ENCODE results near the gene ZSCAN4.

The ZSCAN4 gene

DNA sequence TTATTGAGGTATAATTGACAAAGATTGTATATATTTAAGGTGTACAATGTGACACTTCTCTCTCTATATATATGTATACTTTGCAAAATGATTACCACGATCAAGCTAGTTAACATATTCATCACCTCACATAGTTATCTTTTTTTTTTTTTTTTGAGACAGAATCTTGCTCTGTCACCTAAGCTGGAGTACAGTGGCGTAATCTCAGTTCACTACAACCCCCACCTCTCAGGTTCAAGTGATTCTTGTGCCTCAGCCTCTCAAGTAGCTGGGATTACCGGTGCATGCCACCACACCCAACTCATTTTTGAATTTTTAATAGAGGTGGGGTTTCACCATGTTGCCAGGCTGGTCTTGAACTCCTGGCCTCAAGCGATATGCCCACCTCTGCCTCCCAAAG lies 3.7 kb downstream of the ZSCAN4 start:
- in situ Hi-C loops (cut with MboI; ENCODE audit: low sequenced_read_pairs): no loop called here

DNA sequence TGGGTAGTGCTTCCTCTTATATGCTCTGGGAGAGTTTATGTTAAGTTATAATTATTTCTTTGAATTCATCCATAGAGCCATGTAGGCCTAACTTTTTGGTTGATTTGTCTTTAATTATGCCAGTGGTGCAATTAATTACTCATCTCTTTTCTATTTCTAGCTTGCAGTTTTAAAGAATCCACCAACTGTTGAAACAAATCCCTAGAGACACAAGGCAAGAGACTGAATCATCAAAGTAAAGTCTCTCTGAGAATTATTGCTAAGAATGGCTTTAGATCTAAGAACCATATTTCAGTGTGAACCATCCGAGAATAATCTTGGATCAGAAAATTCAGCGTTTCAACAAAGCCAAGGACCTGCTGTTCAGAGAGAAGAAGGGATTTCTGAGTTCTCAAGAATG lies 7.1 kb downstream of the ZSCAN4 start:
- in situ Hi-C loops (cut with MboI; ENCODE audit: low sequenced_read_pairs): no loop called here

DNA sequence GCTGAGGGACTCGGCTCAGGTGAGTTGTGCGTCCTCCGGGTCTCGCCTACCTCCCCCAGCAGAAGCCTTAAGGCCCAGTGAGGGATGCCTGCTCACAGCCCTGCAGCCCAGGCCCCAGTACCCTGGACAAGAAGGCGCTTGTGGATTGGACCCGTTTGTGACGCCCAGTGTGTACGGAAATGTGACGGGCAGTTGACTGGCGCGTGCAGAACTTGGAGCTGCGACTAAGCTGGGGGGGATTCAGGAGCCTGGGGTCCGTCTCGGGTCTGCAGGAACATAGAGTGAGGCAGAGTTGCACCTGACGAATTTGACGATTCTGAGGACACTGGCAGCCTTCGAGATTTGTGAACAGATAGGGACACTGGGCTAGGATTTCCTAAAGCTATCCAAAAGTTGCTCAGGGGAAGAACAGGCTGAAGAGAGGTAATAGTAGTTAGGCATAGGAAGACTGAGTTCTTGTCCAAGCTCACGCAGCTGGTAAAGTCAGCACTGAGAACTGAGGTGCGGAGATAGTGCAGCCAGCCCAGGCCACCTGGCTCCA lies 13.6 kb downstream of the ZSCAN4 start:
- in situ Hi-C loops (cut with MboI; ENCODE audit: low sequenced_read_pairs): no loop called here

DNA sequence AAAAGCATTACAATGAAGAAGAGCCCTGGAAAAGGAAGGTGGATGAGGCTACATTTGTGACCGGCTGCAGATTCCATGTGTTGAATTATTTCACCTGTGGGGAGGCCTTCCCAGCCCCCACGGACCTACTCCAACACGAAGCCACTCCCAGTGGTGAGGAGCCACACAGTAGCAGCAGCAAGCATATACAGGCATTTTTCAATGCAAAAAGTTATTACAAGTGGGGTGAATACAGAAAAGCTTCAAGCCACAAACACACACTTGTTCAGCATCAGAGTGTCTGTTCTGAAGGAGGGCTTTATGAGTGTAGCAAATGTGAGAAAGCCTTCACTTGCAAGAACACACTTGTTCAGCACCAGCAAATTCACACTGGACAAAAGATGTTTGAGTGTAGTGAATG lies 18.0 kb downstream of the ZSCAN4 start:
- in situ Hi-C loops (cut with MboI; ENCODE audit: low sequenced_read_pairs): no loop called here

DNA sequence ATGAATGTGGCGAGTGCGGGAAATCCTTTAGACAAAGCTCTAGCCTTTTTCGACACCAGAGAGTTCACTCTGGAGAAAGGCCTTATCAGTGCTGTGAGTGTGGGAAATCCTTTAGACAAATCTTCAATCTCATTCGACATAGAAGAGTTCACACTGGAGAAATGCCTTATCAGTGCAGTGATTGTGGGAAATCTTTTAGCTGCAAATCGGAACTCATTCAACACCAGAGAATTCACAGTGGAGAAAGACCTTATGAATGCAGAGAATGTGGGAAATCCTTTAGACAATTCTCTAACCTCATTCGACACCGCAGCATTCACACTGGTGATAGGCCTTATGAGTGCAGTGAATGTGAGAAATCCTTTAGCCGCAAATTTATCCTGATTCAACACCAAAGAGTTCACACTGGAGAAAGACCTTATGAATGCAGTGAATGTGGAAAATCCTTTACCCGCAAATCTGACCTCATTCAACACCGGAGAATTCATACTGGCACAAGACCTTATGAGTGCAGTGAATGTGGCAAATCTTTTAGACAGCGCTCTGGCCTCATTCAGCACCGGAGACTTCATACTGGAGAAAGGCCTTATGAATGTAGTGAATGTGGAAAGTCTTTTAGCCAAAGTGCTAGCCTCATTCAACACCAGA lies 18.8 kb downstream of the ZSCAN4 start:
- in situ Hi-C loops (cut with MboI; ENCODE audit: low sequenced_read_pairs): no loop called here

DNA sequence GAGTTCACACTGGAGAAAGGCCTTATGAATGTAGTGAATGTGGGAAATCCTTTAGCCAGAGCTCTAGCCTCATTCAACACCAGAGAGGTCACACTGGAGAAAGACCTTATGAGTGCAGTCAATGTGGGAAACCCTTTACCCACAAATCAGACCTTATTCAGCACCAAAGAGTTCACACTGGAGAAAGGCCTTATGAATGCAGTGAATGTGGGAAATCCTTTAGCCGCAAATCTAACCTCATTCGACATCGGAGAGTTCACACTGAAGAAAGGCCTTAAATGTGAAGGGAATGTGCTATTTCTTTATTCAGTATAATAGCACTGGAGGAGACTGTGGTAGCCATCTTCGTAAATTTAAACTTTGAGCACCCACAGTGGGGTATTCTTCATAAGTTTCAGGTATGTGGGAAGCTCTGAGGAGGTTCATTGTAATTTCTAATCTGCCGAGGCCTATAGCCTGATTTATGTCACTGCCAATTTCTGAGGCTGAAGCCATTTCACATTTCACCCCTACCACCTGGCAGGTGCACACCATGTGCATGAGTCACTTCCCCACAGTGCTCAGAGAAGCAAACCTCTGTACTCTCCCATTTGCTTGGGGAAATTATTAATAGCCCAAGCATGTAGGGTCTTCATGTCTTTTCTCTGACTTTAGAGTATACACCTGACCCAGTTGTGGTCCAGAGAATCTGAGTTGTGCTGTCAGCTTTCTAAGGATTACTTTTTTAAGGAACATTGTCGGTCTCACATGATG lies 19.5 kb downstream of the ZSCAN4 start:
- in situ Hi-C loops (cut with MboI; ENCODE audit: low sequenced_read_pairs): no loop called here

DNA sequence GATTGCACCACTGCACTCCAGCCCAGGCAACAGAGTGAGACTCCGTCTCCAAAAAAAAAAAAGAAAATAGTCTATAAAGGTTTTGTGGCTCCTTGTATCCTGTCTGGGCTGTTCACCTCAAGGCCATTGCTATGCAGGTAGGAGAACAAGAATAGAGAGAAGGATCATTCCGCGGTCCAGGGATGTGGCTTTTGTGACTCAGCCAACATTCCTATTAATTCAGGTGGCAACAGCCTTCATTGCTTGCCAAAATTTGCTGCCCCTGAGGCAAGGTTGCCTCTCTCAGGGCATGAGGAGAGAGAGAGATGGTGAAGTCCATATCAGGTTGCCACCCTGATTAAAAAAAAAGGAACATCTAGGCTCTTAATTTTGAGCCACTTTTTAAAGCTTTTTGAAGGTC lies 21.0 kb downstream of the ZSCAN4 start:
- in situ Hi-C loops (cut with MboI; ENCODE audit: low sequenced_read_pairs): no loop called here

DNA sequence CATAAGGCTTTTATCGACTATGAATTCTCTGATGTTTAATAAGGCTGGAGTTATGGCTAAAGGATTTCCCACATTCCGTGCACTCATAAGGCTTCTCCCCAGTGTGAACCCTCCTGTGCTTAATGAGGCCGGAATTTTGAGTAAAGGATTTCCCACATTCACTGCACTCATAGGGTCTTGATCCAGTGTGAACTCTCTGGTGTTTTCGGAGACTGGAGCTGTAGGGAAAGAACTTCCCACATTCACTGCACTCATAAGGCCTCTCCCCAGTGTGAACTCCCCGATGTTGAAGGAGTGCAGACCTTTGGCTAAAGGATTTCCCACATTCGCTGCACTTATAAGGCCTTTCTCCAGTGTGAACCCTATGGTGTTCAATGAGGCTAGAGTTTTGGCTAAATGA lies 32.9 kb downstream of the ZSCAN4 start:
- in situ Hi-C loops (cut with MboI; ENCODE audit: low sequenced_read_pairs): no loop called here

DNA sequence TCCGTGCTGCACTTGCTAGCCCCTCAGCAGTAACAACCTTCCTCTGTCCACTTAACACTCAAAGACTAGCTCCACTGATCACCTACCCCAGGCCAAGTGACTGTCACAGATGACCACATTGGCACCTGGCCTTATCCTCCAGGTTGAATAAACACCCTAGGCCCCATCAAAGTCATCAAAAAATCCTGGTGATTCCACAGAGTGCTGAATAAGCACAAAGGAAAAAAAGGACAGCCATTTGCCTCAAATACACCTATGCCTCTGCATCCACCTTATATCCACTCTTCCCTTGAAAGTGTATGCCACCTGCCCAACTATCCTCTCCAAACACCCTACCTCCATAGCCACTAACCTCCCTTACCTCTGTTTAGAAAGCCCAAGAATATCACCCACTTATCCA lies 37.6 kb downstream of the ZSCAN4 start:
- in situ Hi-C loops (cut with MboI; ENCODE audit: low sequenced_read_pairs): no loop called here

DNA sequence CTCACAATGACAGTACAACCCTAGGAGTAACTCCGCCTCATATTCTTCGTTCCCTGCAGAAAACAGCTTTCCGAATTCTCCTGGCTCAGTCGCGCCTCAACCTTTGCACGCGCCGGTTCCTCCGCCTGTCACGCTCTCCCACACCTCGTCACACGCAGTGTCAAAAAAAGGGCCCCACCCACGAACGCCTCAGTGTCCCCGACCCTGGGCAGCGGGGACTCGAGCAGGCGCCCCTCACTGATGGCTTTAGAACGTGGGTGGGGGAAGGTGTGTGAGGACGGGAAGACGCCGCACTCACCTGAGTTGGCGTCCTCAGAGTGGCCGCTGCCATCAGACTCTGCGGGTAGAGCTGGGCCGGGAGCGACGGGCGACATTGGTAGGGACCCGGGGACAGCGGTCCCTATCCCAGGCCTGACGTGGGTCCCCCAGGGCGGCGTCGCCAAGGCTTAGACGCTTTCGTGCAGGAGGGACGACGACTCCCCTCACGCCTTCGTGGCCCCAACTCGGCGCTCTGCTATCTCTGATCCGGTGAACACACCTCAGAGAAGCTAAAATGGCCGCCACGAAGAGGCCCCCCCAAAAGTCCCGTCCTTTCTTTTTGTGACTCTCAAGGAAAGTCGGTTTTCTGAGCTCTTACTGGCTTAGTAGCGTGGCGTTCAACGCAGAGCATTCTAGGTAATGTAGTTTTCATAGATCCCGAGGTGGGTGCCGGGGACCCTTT lies 40.1 kb downstream of the ZSCAN4 start, which contains the start of gene ZNF154:
TSS of gene ZNF154 (minus strand) at position 564 of the 721 bp plus-strand sequence. CDS start at position 331, 233 bp downstream.
- in situ Hi-C loops (cut with MboI; ENCODE audit: low sequenced_read_pairs): no loop called here

DNA sequence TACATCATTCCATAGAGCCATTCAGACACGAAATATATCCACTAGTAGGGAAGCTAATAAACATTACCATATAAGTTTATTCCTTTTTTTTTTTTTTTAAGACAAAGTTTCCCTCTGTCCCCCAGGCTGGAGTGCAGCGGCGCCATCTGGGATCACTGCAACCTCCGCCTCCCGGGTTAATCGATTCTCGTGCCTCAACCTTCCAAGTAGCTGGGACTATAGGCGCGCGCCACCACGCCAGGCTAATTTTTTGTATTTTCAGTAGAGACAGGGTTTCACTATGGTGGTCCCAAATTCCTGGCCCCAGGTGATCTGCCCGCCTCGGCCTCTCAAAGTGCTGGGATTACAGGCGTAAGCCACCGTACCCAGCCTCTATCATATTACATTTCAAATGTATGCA lies 40.9 kb downstream of the ZSCAN4 start:
- in situ Hi-C loops (cut with MboI; ENCODE audit: low sequenced_read_pairs): no loop called here

DNA sequence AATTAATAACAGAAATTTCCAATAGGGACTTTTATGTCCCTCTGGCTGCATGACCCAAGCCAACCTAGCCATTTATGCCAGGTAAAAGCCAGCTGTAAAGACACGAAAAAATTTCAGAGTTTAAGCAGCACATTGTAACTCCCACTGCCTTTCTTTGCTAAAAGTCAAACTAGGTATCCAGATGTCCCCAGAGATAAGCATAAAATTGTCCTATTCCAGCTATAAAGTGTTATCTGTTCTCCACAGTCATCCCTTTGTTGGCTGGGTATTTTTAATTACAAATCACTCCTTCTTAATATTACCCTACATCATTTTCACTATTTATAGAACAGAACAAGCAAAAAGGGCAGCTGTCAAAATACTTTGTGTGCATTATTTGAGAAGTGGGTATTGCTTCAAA lies 43.5 kb downstream of the ZSCAN4 start:
- in situ Hi-C loops (cut with MboI; ENCODE audit: low sequenced_read_pairs): no loop called here

DNA sequence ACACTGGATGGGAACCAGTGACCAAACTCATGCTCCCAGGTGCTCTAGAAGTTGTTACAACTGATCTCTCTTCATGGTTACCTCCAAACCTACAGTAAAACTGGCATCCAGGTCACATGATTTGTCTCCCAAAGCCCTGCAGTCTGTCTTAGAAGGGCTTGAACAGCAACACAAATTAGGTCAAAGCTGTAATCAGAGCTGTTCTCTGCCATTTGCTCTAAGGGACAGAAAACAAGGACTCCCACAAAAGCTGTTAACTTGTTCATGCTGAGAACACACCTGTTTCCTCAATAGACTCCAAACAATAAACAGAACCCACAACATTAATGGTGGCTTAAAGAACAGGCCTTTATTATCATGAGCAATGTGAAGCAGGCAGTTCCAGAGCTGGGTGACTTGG lies 50.7 kb downstream of the ZSCAN4 start:
- in situ Hi-C loops (cut with MboI; ENCODE audit: low sequenced_read_pairs): no loop called here

DNA sequence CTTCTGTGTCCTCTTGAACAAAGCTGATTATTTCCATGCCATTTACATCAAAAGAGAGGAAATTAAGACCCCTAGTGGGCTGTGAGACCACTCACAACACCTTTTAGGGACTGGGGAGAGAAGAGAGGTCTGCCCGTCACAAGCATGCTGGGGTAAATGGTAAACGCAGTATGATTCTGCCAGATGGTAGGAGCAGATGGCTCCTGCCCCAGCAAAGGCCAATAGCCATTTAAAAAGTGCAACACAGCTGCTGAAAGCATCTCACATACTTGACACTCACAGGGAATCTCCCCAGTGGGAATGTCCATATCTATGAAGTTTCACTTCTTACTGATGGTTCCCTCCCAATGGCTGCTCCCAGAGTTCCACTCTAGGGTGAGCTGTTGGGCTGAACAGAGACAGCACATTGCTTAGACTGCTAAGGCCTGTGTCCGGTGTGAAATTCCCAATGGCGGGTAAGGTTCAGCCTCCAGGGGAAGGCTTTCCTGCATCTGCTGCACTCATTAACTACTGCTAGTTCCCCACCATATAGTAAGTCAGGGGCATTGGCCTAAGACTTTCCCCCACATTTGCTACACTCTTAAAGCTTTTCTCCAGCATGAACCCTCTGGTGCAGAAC lies 51.3 kb downstream of the ZSCAN4 start:
- in situ Hi-C loops (cut with MboI; ENCODE audit: low sequenced_read_pairs): no loop called here

DNA sequence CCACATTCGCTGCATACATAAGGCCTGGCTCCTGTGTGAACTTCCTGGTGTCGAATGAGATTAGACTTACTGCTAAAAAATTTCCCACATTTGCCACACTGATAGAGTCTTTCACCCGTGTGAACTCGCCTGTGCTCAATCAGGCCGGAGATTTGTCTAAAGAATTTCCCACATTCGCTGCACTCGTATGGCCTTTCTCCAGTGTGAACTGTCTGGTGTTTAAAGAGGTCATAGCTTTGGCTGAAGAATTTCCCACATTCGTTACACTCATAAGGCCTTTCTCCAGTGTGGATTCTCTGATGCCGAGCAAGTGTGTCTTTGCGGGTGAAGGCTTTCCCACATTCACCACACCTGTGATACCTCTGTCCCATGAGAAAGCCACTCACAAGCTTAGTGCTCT lies 52.1 kb downstream of the ZSCAN4 start:
- in situ Hi-C loops (cut with MboI; ENCODE audit: low sequenced_read_pairs): no loop called here
